Hippocampal formation (tissue), 2 donors: ENCODE results near the gene TMEM63C.
"Not testable (repeated sequence)": the region's sequence is repeated elsewhere in the genome, so short reads cannot be mapped to it uniquely, and the experiment has no call there.

Experiments used
- DNase-seq, 2 donors: peaks; one replicate each; lab custom pipeline; 2025; lab: John Stamatoyannopoulos, UW

The TMEM63C gene

DNA sequence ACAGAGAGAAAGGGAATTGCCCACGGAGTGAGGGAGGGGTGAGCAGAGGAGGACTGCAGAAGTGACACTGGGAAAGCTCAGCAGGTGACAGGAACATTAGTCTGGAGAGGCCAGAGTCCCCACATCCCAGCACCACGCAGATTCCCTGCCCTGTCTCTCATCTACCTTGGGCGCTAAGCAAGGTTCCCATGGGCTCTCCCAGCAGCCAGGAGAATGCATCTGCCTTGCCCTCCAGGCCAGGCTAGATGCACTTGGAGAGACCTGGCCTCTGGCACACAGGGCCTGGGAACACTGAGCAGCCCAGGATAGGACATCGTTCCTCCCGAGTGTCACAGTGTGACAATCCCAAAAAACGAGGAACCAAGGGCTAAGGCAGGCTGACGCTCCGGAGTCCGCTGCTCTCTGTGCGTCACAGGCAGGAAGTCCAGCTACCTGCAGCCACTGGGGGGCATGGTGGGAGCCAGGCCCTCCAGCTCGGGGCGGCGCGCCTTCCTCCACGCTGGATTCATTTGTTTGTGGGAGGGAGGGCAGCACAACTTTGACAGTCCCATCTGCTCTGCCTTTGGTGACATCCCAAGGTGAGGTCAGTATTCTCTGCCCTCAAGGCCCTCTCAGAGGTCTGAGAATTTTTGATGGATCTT lies 94.8 kb downstream of the TMEM63C start:
- no peak for DNase-seq

DNA sequence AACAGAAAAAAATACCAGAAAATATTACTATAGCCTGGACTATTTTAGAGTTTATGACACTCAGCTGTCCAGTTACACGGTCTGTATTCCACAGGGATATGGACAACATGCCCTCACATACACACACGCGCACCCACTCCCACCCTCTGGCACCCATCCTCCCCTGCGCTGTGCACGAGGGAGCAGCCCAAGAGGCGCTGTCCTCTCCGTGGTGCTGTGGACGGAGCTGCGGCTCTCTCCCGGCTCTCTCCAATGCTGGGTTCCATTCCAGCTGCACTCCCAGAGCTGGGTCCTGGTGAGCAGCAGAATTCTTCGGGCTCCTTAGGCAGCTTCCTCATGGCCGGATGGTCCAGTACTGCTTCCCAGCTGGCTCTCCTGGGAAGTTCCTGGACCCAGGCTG lies 95.4 kb downstream of the TMEM63C start:
- no peak for DNase-seq

DNA sequence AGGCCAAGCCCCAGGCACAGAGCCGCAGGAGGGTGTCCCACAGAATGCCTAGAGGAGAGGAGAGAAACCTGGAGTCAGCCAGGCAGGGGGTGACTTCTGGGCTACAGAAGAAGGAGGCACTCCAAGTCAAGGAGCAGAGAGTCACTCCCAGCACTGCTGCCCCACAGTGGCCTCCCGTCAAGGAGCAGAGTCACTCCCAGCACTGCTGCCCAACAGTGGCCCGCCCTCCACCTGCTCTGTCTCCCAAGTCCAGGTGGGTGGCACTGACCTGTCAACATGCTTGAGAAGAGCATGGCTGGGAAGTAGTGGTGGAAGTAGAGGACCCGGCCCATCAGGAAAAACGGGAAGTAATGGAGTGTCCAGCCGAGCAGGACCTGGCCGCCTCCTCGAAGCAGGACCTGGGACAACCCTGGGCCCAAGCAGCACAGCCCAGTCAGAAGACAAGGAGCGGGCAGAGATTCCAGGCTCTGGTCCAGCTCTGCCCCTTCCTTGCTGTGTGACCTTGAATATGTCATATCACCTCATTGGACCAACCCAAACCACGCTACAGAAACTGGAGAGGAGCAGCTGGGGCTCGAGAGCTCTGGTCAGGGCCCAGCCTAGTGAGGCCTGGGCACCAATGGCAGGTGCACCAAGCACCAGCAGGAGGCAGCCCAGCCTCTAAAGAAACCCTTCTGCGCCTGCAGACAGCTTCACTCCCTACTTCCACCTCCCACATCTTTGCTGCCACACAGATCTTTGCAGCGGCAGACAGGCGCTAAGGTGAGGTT lies 97.0 kb downstream of the TMEM63C start:
- no peak for DNase-seq

DNA sequence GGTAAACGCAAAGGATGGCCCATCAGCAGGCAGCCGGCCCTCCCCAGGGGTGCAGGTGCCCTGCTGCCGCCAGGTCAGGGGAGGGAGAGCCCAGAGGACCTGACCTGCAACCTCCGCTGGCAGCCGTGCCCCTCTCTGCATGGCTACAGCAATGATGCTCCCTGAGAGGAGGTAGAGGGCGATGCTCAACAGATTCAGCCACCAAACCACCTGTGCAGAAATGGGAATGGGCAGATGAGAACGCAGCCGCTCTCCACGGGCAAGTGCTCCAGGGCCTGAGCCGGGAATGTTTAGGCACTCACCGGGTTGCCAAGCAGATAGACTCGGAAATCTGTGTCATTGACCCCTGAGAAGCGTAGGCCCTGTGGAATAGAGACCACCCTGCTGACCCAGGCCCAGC lies 98.1 kb downstream of the TMEM63C start:
- no peak for DNase-seq

DNA sequence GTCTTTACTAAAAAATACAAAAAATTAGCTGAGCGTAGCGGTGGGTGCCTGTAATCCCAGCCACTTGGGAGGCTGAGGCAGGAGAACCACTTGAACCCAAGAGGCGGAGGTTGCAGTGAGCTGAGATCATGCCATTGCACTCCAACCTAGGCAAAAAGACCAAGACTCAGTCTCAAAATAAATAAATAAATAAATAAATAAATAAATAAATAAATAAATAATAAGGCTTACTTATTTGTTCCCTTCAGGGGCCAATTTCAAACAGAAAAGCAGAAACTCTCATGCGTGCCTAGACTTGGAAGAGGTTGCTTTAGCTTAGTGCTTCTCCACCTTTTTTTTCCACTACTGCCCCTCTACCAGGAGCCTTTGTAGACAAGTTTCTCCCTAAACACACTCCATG lies 99.3 kb downstream of the TMEM63C start:
- not testable (repeated sequence) for DNase-seq

DNA sequence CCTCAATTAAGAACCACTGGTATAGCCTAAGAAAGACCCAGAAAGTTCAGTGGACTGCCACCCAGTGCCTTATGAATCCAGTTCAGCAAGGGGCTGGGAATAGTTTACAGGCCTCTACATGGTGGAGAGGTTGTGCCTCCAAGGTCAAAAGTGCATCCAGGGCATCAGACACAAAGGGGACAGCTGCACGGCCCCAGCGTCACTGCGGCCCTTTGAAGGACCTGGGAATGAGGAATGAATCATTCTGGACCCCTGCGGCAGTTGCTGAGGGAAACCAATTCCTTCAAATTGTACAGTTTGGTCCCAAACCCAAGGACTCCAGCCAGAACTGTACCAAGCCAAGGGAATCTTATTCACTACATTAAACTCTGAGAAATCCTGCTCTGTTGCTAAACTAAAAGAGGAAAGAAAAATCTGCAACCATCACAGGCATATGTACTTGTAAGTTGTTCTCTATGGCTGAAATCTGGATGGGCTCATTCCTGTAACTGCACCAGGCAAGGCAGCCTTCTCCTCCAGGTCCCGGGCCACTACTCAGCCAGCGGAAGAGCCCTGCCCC lies 100.3 kb downstream of the TMEM63C start:
- DNase-seq, result peak in 1 of 2 donors; percentile 18

DNA sequence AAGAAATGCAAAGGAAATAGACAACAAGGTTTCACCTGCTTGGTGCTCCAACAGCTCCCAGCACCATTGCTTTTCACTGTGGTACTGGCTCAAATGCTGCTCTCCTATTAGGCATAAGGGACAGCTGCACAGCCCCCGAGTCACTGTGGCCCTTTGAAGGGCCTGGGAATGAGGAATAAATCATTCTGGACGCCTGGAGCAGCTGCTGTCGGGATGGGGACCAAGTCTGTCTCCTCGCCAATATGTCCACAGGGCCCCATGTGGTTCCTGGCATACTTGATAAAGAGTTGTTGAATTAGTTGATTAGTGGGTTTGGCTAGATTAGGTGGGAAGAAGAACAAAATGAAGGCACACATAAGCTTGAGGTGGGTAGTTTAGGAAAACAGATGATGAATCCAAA lies 102.5 kb downstream of the TMEM63C start:
- no peak for DNase-seq

DNA sequence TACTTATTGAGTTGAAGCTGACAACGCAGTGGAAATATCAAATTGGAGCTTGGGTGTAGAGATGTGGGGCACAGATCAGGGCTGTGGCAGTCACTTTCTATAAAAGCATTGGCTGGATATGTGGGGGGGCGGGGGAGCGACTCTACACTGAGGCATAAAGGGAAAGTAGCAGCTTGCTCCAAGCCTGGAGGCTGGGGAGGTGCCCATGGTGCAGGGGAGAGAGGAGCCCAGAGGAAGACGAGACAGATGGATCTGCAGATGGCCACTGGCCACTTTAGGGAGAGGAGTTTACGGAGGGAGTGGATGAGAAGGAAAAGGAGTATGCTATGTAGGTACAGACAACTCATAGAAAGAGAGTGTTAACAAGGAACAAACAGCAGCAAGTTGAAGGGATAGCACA lies 102.9 kb downstream of the TMEM63C start:
- DNase-seq, result no peak

DNA sequence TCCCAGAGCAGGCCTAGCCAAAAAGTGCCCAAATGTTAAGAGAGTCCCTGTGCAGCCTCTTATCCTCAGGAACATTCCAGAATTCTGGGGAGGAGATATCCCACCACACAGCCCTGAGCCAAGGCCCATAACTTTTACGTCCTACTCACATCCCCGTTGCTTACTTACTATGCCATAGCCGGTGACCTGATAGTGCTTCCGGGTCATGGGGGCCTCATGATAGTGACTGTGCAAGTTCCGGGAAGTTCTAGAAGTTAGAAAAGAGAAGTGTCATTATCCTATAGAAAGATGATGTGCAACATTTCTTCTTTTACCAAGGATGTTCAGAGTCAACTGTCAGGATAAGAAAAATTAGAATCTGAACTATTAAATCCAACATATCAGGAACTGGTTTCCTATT lies 105.0 kb downstream of the TMEM63C start:
- DNase-seq, result no peak

DNA sequence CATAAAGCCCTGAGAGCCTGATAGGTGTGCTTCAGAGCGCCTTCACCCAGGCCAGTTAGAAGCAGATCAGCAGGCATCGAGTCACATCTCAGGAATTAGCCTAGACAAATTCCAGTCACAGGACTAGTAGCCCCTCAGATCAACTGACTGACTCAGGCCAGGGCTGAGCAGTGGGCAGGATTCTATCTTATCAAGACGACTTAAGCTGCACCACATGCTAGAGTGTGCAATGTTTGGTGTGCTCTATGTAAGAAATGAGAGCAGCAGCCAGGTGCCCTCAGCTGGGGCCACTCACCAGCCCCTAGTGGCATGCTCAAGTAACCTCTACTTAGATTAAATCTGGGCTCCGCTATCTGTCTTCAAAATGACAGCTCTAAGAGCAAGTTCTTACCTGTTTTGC lies 109.1 kb downstream of the TMEM63C start:
- no peak for DNase-seq

DNA sequence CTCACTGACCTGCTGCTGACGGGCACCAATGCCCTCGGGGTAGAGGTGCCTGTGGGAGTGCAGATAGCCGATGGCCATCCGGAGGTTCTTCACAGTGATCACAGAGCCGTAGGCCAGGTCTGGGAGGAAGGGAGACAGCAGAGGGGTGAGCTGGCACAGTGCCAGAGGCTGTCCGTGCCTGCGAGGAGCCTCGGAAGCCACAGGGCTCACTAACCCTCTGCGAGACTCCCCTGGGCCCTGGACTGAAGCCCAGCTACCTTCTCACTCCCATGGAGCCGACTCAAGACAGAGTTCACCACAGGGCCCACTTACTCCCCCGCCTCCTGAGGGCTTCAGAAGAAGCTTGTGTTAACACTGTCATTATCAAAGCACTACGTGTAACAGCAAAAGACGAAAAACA lies 114.6 kb downstream of the TMEM63C start:
- DNase-seq, result no peak

DNA sequence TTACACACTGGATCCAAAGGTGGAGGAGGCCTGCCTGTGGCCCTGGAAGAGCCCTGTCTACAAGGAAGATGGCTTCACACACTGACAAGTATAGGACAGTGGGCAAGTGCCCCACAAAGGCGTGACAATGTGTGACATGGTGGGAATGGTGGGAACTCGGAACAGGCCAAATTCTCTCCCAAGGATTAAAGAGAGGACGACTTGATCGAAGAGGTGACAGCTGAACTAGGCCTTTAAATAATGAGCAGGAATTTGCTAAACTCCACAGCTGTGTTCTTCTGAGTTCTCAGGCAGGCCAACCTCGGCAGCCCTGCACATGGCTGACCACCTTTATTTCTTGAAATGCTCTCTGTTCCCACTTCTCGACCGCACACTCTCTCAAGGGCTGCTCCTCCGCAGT lies 115.3 kb downstream of the TMEM63C start:
- no peak for DNase-seq

DNA sequence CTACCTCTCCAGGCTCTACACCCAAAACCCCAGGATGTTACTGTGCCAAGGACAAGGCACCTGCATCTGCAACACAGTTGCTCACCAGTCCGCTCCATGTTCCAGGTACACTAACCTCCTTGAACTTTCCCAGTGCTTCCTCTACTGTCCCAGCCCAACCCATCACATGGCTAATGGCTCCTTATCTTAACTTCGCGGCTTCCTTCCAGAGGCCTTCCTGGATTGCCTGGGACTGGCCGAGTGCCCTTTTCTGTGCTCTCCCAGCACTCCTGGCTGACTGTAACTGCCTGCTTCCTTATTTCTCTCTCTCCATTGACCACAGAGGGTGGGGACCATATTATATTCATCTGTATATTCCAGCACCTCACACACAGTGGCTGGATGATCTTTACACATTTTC lies 118.2 kb downstream of the TMEM63C start:
- no peak for DNase-seq

DNA sequence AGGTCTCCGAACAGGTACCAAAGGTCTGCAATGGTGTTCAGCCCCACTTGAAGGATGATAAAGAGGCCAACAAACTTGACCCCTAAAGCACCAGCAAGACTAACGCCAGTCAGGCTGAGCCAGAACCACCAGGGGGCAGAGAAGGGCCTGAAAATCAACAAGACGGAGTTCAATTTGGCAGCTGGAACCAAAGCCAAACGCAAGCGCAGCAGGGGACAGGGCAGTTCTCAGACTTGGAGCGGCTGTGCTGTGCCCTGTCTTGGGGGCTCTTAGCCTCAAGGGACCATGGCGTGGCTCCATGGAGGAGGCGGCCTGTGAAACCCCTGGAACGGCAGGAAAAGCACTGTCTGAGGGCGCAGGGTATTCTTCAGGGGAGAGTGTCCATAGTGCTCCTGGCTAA lies 119.5 kb downstream of the TMEM63C start:
- DNase-seq, result peak; percentile 83 to 89

DNA sequence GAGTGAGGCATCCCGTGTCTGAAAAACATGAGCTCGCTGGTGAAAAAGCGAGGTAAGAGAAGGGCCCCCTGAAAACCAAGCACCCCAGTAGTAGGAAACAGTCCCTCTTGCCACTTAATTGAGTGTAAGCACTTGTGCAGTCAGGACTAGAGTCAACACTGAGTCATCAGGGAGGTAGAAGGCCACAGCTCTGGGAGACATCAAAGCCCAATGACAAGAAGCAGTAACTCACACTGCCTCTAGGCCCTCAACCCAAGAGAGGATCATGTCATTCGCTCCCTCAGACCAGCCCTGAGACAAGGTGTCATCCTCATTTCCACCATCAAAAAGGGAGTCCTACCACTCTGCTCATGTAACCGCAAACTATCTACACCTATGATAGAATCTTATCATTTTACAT lies 121.3 kb downstream of the TMEM63C start:
- no peak for DNase-seq

DNA sequence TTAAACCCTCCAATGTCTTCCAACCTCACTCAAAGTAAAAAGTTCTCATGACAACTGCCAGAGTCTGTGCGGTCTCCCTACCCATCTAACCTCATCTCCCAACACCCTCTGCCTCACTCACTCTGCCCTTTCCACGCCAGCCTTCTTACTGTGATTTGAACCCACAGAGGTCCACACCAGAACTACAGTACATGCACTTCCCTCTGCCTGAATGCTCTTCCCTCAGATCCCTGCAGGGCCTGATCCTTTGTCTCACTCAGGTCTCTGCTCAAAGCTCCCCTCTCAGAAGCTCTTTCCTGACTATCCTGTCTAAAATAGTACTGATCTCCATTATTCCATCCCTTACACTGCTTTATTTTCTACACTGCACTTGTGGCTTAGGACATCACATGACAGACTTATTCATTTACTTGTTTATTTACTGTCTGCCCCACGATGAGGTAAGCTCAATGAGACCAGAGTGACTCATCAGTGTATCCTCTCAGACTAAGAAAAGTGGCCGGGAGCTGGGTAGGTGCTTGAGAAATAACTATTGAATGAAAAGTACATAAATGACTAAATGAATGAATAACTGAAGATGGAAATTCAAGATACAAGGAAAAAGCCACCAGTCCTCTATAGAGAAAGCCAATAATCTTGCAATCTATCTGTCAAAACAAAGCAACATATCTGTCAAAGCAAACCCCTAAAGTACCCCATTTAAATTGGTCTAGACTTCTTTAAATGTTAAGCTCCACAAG lies 122.0 kb downstream of the TMEM63C start:
- no peak for DNase-seq

DNA sequence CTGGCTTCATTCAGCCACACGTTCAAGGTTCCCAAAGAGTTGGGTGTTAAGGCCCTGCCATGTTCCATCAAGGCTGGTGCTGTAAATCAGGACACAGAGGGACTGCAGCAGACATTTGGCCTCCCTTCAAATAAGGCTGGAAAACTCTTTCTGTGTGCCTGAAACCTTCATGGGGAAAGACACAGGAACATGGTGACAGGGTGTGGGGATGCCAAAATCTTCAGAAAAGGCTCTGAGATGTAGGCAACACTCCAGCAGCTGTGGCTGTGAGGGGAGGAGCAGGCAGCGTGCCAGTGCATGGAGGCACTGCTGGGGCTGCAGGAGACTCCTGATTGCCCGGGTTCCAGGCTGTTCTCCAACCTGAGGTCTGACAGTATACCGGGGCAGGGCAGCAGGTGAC lies 124.1 kb downstream of the TMEM63C start:
- peak in 1 of 2 donors; percentile 49 for DNase-seq

DNA sequence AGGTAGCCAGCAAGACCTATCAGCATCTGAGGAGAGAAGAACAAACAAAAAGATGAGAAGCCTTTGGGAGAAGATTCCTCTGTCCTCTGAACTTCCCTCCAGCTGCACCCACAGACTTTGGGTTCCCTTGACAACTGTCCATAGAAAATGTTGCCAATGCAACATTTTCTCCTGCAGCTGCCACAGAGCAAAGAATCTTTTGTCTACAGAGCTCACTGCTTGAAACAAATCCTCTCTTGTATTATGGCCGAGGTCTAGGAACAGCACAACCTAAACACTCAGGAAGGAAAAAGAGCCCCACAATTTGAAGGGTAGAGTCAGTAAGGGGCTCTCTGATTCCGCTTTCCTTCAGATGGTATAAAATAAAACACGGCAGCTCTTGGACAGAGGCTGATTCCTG lies 124.8 kb downstream of the TMEM63C start:
- peak; percentile 73 to 94 for DNase-seq

DNA sequence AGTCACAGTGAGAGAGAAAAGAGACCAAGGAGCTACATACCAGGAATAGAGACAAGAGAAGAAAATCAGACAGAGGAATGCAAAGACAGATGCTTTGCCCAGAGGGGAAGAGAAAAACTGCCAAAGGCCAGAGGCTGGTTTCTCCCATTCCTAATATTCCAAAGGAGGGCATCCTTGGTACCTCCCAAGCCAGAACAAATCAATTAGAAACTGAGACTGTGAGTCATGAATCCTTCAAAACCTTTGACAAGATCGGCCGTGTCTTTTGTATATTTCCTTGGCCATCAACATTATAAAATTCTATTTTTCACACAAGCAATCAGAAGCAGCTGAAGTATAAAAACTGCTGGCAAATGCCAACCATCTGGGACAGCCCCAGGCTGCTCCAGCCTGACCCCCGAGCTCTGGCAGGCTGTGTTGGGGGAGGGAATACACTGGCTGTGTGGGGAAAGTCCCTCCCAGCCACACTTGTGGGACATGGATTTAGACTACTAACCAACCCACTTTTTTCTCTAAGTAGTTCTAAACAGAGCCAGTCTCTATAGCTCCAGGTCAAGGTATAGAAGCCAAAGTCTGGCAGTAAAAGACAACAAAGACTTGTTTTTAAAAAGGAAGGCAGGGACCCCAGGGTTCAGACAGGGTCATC lies 125.4 kb downstream of the TMEM63C start:
- DNase-seq, result peak; percentile 71 to 75
